Erythroblast (primary cell): Measurements from ENCODE around the gene ABR.

ENCODE experiments used
- DNase-seq, 2 experiments: peaks; one replicate each; lab custom pipeline; 2025; lab: John Stamatoyannopoulos, UW
- GATA1 ChIP-seq: IDR thresholded peaks from 2 replicates; pipeline ENCODE4 v1.6.1; 2011; ENCODE audit warnings: low read depth, mild to moderate bottlenecking, control low read depth, low read length, moderate library complexity
- POLR2A ChIP-seq: IDR thresholded peaks from 2 replicates; pipeline ENCODE4 v1.6.1; 2011; ENCODE audit warnings: mild to moderate bottlenecking, low read length

The ABR gene

GRCh38 chr17:1120596-1121441 lies 59.0 kb downstream of the ABR start:
- no peak for TF ChIP-seq GATA1
- no peak for TF ChIP-seq POLR2A
- no peak for DNase-seq

GRCh38 chr17:1119924-1120323 lies 59.9 kb downstream of the ABR start:
- DNase-seq, result no peak
- TF ChIP-seq POLR2A (no peak), GATA1 (no peak)

- TF ChIP-seq GATA1 (no peak), POLR2A (no peak)
- DNase-seq, result no peak
Measured at GRCh38 chr17:1116602-1117001, 63.2 kb downstream of the ABR start.

GRCh38 chr17:1112875-1113274 lies 66.9 kb downstream of the ABR start:
- DNase-seq, result no peak
- TF ChIP-seq GATA1 (no peak), POLR2A (no peak)

- TF ChIP-seq POLR2A (no peak), GATA1 (no peak)
- DNase-seq, result no peak
Measured at GRCh38 chr17:1111599-1112443, 68.0 kb downstream of the ABR start.

GRCh38 chr17:1110862-1111598 lies 68.8 kb downstream of the ABR start:
- no peak for TF ChIP-seq POLR2A
- no peak for TF ChIP-seq GATA1
- DNase-seq, result no peak

GRCh38 chr17:1110541-1110861 lies 69.3 kb downstream of the ABR start:
- no peak for DNase-seq
- TF ChIP-seq POLR2A (no peak), GATA1 (no peak)

- TF ChIP-seq GATA1, result no peak
- no peak for TF ChIP-seq POLR2A
- DNase-seq, result peak in 1 of 2 experiments; percentile 56
Measured at GRCh38 chr17:1109606-1110540, 69.9 kb downstream of the ABR start.

GRCh38 chr17:1108765-1109605 lies 70.8 kb downstream of the ABR start:
- TF ChIP-seq GATA1 (no peak), POLR2A (no peak)
- DNase-seq, result peak; percentile 63

GRCh38 chr17:1108478-1108764 lies 71.4 kb downstream of the ABR start:
- DNase-seq, result no peak
- TF ChIP-seq POLR2A, result no peak
- TF ChIP-seq GATA1, result no peak

- DNase-seq, result no peak
- TF ChIP-seq GATA1 (no peak), POLR2A (no peak)
Measured at GRCh38 chr17:1107777-1108477, 71.9 kb downstream of the ABR start.

- DNase-seq, result no peak
- TF ChIP-seq POLR2A (no peak), GATA1 (no peak)
Measured at GRCh38 chr17:1107083-1107776, 72.6 kb downstream of the ABR start.
